HG03521 (cell line): ENCODE results near the gene DUSP16.

ENCODE experiments used
- ATAC-seq: cut with Tn5 transposase; IDR thresholded peaks from one replicate; pipeline ENCODE4 v1.9.1; 2021; ENCODE audit warnings: mild to moderate bottlenecking, moderate library complexity; ENCODE audit not compliant: unreplicated experiment

DUSP16 gene

GRCh38 chr12:12446786-12447185 lies 115.9 kb downstream of the DUSP16 start:
- ATAC-seq = no peak

GRCh38 chr12:12445882-12446181 lies 116.8 kb downstream of the DUSP16 start:
- ATAC-seq = no peak

GRCh38 chr12:12445165-12445881 lies 117.3 kb downstream of the DUSP16 start:
- ATAC-seq = no peak

GRCh38 chr12:12443431-12443878 lies 119.2 kb downstream of the DUSP16 start:
- ATAC-seq = no peak

GRCh38 chr12:12442548-12443071 lies 120.1 kb downstream of the DUSP16 start:
- ATAC-seq = no peak

GRCh38 chr12:12441843-12442461 lies 120.7 kb downstream of the DUSP16 start:
- no peak for ATAC-seq

- no peak for ATAC-seq
Observed at GRCh38 chr12:12441429-12441807, 121.2 kb downstream of the DUSP16 start.

GRCh38 chr12:12440784-12441428 lies 121.8 kb downstream of the DUSP16 start:
- ATAC-seq = no peak

- ATAC-seq = no peak
Observed at GRCh38 chr12:12439636-12440035, 123.0 kb downstream of the DUSP16 start.

- no peak for ATAC-seq
Observed at GRCh38 chr12:12436831-12437345, 125.8 kb downstream of the DUSP16 start.

GRCh38 chr12:12433203-12433731 lies 129.4 kb downstream of the DUSP16 start:
- ATAC-seq = no peak

- no peak for ATAC-seq
Observed at GRCh38 chr12:12432364-12432763, 130.3 kb downstream of the DUSP16 start.

GRCh38 chr12:12428961-12429657 lies 133.6 kb downstream of the DUSP16 start:
- ATAC-seq = no peak

- no peak for ATAC-seq
Observed at GRCh38 chr12:12428047-12428446, 134.6 kb downstream of the DUSP16 start.

GRCh38 chr12:12427568-12427967 lies 135.1 kb downstream of the DUSP16 start:
- ATAC-seq = no peak

- no peak for ATAC-seq
Observed at GRCh38 chr12:12425616-12426015, 137.0 kb downstream of the DUSP16 start.

- no peak for ATAC-seq
Observed at GRCh38 chr12:12425001-12425400, 137.7 kb downstream of the DUSP16 start.
